Adrenal gland (tissue), 5 donors: ENCODE results near the gene UCP3.

Experiments
- CTCF ChIP-seq, 6 experiments: fragments of 450-650 bp in 4 of 6; fragments of 200-600 bp in 2 of 6; sonication (generic) in 1 of 6; IDR thresholded peaks; 1 replicate in 5 of 6; 2 replicates in 1 of 6; pipeline versions ENCODE4 v1.5.1 to v1.8.0; 2016 to 2021; ENCODE audit warnings: antibody characterized with exemption in 6 of 6, mild to moderate bottlenecking in 2 of 6, moderate library complexity in 1 of 6
- POLR2A ChIP-seq, 2 donors: fragments of 450-650 bp; IDR thresholded peaks; one replicate each; pipeline ENCODE4 v1.6.1; 2017; ENCODE audit warnings: antibody characterized with exemption in 2 of 2, mild to moderate bottlenecking in 2 of 2, moderate library complexity in 1 of 2
- donor health status: DM: no; HTN: no; CAD: no.

GRCh38 chr11:73996161-73996747, 12.6 kb downstream of the UCP3 start:
- TF ChIP-seq CTCF (IDR thresholded peaks at IDR 0.05) = no peak
- TF ChIP-seq POLR2A (IDR thresholded peaks at IDR 0.05) = no peak
